Activated naive CD8-positive, alpha-beta T cell treated with anti-CD3 and anti-CD28 coated beads for 36 hours (primary cell): ENCODE results near the gene UNC5A. TPM values are rescaled to one million over a fixed set of nuclear protein-coding genes. Genes with fewer than 3 reads are reported as not detected.

ENCODE experiments used
- DNase-seq: peaks from one replicate; pipeline ENCODE4 v3.0.0; 2021
- H3K27ac Mint-ChIP-seq: one replicate; pipeline ENCODE4 v1.8.0; 2022; ENCODE audit warnings: mild to moderate bottlenecking, moderate library complexity, mixed read lengths
- H3K27me3 Mint-ChIP-seq: one replicate; pipeline ENCODE4 v1.8.0; 2022; ENCODE audit warnings: mild to moderate bottlenecking, mixed read lengths
- H3K36me3 Mint-ChIP-seq: one replicate; pipeline ENCODE4 v1.8.0; 2021; ENCODE audit warnings: mild to moderate bottlenecking, mixed read lengths
- H3K4me1 Mint-ChIP-seq: one replicate; pipeline ENCODE4 v1.8.0; 2021; ENCODE audit warnings: mixed read lengths
- H3K4me3 Mint-ChIP-seq: one replicate; pipeline ENCODE4 v1.8.0; 2022; ENCODE audit warnings: mild to moderate bottlenecking, moderate library complexity, mixed read lengths
- H3K9me3 Mint-ChIP-seq: one replicate; pipeline ENCODE4 v1.8.0; 2022; ENCODE audit warnings: mixed read lengths
- total RNA-seq, 2 experiments: library from RNA; stranded (reverse); gene quantifications; one replicate each; pipeline ENCODE4 v1.2.3, GENCODE V29; 2021

Gene UNC5A
- total RNA-seq, 2 experiments from 2014 or later: not detected

DNA sequence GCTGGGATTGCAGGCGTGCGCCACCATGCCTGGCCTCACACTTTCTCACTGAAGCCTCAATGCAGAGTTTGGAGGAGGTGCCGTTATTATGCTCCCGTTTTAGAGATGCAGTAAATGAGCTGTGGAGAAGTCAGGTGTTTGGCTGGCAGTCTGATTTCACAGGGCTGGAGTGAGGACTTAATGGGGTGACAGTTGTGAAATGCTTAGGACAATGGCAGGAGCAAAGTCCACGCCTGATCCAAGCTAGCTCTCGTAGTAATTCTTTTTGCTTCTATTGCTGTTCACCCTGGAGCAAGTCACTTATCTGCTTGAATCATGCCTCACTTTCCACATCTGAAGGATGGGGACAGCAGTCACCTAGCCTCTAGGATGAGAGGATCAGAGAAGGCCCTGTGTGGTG is 21.8 kb downstream of the UNC5A start:
- Mint-ChIP-seq H3K4me1 (no peaks in the 10 kb centered on the region), H3K36me3 (no peaks in the 10 kb centered on the region), H3K4me3 (no peak overlapping the region), H3K9me3 (no peaks in the 10 kb centered on the region), H3K27me3 (peaks cover 46% of the 10 kb centered on the region), H3K27ac (no peak overlapping the region)
- DNase-seq: no peak

DNA sequence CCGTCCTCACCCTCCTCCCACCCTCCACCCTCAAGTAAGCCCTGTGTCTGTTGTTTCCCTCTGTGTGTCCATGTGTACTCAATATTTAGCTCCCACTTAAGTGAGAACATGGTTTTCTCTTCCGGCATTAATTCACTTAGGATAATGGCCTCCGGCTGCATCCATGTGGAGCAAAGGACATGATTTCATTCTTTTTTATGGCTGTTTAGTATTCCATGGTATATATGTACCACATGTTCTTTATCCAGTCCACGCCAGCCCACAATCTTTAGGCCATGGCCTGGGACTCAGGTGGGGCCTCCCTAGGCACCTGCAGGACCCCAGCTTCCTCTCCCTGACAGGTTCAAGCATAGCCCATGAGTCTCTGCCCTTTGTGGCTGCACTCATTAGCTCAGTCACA is 22.9 kb downstream of the UNC5A start:
- Mint-ChIP-seq H3K4me3 (no peak overlapping the region), H3K36me3 (no peaks in the 10 kb centered on the region), H3K4me1 (no peaks in the 10 kb centered on the region), H3K9me3 (no peaks in the 10 kb centered on the region), H3K27me3 (peaks cover 46% of the 10 kb centered on the region), H3K27ac (no peak overlapping the region)
- DNase-seq: no peak

- Mint-ChIP-seq H3K4me3 (no peak overlapping the region), H3K9me3 (no peaks in the 10 kb centered on the region), H3K4me1 (no peaks in the 10 kb centered on the region), H3K27me3 (peaks cover 45% of the 10 kb centered on the region), H3K36me3 (no peaks in the 10 kb centered on the region), H3K27ac (no peak overlapping the region)
- no peak for DNase-seq
Observed at GRCh38 chr5:176835918-176836317, 25.6 kb downstream of the UNC5A start.

DNA sequence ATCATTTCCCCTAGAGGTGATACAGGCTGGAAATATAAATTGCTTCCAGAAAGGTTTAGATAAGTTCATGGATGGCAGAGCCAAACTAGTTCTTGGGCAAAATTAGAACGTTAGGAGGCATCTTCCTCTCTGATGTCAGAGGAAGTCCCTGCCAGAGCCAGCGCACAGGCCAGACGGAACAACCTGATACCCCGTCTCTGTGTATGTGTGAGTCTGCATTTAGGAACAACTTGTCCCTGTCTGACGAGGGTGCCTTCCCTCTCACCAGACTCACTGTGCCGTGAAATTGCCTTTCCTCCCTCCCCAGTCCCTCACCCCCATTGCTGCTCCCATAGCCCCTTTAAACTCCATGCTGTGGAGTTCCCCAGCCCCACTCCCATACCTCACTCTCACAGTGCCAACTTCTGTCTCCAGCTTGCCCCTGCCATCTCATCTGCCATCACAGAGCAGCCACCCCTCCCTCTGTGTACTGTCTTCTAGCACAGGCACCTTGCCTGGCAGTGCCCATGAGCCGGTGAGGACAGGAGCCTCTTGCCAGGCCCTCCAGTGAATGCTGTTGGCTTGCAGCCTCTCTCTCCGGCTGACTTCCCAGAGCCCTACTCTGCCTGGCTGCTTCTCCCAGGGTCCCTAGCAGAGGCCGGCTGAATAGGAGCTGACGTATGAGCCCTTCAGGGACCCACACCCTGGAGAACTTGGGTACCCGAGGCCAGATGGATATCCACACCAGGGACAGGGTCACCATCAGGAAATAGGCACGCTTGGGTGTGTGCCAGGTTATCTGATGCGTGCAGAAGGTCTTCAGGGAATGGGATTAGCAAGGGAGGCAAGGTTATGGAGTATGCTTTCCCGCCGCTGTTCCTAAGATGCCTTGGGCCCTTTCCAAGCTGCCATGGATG is 26.7 kb downstream of the UNC5A start:
- H3K27ac Mint-ChIP-seq: no peak overlapping the region
- peaks cover 50% of the 10 kb centered on the region for H3K27me3 Mint-ChIP-seq
- no peaks in the 10 kb centered on the region for H3K9me3 Mint-ChIP-seq
- H3K4me1 Mint-ChIP-seq: no peaks in the 10 kb centered on the region
- DNase-seq: no peak
- no peak overlapping the region for H3K4me3 Mint-ChIP-seq
- H3K36me3 Mint-ChIP-seq: no peaks in the 10 kb centered on the region

DNA sequence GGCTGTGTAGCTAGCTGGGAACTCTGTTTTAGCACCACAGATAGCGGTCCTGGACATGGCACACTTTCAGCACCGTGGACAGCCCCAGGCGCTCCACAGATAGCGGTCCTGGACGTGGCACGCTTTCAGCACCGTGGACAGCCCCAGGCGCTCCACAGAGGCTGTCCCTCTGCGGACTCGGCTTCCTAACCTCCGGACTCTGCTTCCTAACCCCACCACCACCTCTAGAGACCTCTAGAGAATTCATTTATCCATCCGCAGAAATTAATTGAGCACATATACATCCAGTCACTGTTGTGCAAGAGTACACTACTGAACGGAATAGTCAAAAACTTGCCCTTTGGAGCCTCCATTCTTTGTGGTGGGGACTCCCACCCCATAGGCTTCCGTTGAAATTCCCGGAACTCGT is 27.4 kb downstream of the UNC5A start:
- Mint-ChIP-seq H3K27me3 (peaks cover 48% of the 10 kb centered on the region), H3K4me3 (no peak overlapping the region), H3K27ac (no peak overlapping the region)

DNA sequence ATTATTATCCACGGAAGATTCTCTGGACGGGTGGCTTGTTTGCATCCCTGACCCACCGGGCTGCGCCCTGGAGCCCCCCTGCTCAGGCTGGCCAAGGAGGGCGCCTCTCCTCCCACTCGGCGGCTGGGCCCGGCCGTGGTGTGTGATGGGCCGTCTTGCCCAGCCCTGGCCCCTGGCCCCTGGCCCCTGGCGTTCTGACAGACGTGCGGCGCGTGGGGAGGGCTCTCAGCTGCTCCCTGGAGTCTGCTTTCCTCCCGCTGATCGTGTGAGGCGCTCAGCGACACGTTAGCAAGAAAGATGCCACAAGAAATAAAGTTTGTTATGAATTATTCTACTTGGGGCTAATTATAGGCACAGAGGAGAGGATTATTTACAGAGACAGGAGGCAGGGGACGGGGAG is 33.3 kb downstream of the UNC5A start:
- Mint-ChIP-seq H3K36me3 (no peaks in the 10 kb centered on the region), H3K4me1 (peaks cover 3% of the 10 kb centered on the region), H3K27ac (no peak overlapping the region), H3K27me3 (peaks cover 50% of the 10 kb centered on the region), H3K4me3 (no peak overlapping the region), H3K9me3 (no peaks in the 10 kb centered on the region)
- no peak for DNase-seq

More for the DNA sequence above, 27.4 kb downstream of the UNC5A start:
- H3K4me1 Mint-ChIP-seq: no peaks in the 10 kb centered on the region
- H3K36me3 Mint-ChIP-seq: no peaks in the 10 kb centered on the region
- H3K9me3 Mint-ChIP-seq: no peaks in the 10 kb centered on the region
- DNase-seq: peak; percentile 82

DNA sequence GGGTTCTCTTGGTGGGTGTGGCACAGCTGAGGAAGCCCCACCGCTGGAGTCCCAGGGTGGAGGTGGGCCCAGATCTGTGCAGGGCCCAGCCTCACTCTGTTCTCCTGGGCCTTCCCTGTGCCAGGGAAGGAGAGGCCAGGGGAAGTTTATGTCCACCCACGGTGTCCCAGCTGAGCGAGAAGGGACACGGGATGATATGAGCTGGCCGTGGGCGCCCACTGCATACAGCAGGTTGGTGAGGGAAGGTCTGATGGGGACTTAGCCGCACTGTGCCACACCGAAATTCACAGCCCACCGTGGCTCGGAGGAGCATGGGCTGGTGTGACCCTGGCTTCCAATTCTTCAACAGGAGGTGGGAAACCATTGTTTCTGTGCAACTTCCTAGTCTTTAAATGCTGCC is 33.9 kb downstream of the UNC5A start:
- peaks cover 3% of the 10 kb centered on the region for H3K4me1 Mint-ChIP-seq
- DNase-seq: no peak
- H3K4me3 Mint-ChIP-seq: no peak overlapping the region
- H3K27me3 Mint-ChIP-seq: peaks cover 50% of the 10 kb centered on the region
- H3K27ac Mint-ChIP-seq: no peak overlapping the region
- H3K9me3 Mint-ChIP-seq: no peaks in the 10 kb centered on the region
- H3K36me3 Mint-ChIP-seq: no peaks in the 10 kb centered on the region

DNA sequence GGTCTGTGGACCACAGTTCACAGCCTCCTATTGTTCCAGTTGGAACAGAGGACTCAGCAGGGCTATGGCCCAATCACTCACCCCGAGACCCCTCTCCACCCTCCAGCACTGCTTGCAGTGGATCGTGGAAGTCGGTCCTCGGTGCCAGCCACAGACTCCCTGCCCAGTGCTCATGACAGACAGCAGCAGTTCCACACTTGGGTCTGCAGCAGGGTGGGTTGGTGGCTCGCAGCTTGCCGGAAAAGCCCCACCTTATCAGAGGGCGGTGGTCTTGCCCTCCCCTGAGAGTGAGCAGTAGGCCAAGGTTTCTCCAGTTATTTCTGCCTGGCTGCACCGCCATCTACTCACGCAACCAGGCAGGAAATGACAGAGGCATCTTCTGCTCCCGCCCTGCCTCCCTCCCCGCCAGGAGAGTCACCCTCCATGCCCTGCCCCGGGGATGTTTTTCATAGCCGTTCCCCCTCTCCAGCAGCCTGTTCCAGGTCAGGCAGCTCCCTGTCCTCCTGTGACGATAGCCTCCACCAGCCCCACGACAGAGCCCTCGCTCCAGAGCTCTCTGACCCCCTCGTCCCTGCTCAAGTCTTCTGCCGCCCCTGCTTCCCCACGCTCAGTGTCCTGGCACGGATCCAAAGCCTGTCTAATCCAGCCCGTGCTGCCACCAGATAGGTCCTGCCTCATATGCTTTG is 34.5 kb downstream of the UNC5A start:
- H3K4me3 Mint-ChIP-seq: no peak overlapping the region
- peaks cover 51% of the 10 kb centered on the region for H3K27me3 Mint-ChIP-seq
- peaks cover 3% of the 10 kb centered on the region for H3K4me1 Mint-ChIP-seq
- no peak for DNase-seq
- no peak overlapping the region for H3K27ac Mint-ChIP-seq
- no peaks in the 10 kb centered on the region for H3K36me3 Mint-ChIP-seq
- H3K9me3 Mint-ChIP-seq: no peaks in the 10 kb centered on the region

DNA sequence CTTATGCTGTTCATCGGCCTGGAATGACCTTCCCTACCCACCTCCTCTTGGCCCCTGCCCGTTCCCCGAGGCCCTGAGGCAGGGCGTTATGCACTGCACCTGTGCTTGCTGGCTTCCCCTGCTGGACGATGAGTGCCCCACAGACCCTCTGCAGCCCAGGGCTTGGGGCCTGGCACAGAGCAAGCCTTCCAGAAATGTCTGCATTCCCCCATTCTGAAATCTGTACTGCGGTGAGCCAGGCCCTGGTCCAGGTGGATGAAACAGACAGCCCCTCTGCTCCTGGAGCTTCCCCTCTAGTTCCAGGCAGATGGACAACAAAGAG is 35.0 kb downstream of the UNC5A start:
- peaks cover 51% of the 10 kb centered on the region for H3K27me3 Mint-ChIP-seq
- H3K9me3 Mint-ChIP-seq: no peaks in the 10 kb centered on the region
- H3K27ac Mint-ChIP-seq: no peak overlapping the region
- no peak overlapping the region for H3K4me3 Mint-ChIP-seq
- H3K4me1 Mint-ChIP-seq: peaks cover 3% of the 10 kb centered on the region
- H3K36me3 Mint-ChIP-seq: no peaks in the 10 kb centered on the region
- no peak for DNase-seq

GRCh38 chr5:176846335-176847140 is 36.2 kb downstream of the UNC5A start:
- H3K27ac Mint-ChIP-seq: no peak overlapping the region
- H3K4me3 Mint-ChIP-seq: no peak overlapping the region
- no peaks in the 10 kb centered on the region for H3K36me3 Mint-ChIP-seq
- H3K4me1 Mint-ChIP-seq: peaks cover 3% of the 10 kb centered on the region
- DNase-seq: no peak
- H3K9me3 Mint-ChIP-seq: no peaks in the 10 kb centered on the region
- peaks cover 51% of the 10 kb centered on the region for H3K27me3 Mint-ChIP-seq

DNA sequence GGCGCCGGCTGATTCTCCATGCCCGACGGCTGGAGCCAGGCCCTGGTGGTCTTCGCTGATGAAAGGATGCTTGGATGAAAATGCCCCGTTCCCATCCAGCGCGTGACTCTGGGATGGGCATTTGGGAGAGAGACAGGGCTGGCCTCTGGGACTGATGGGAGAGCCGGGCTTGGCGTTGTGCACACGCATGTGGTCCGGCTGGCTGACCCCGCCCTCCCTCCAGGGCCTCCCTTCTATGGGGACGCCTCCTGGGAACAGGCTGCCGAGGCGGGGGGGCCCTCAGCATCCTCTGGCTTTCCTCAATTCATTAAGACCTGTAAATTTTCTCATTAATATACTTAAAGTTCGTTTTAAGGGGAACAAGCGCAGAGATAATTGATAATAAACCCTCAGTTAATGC is 36.8 kb downstream of the UNC5A start:
- Mint-ChIP-seq H3K36me3 (no peaks in the 10 kb centered on the region), H3K27me3 (peaks cover 45% of the 10 kb centered on the region), H3K4me3 (no peak overlapping the region), H3K27ac (no peak overlapping the region), H3K9me3 (no peaks in the 10 kb centered on the region), H3K4me1 (peaks cover 3% of the 10 kb centered on the region)
- DNase-seq: no peak

GRCh38 chr5:176847726-176848290 is 37.4 kb downstream of the UNC5A start:
- Mint-ChIP-seq H3K27ac (no peak overlapping the region), H3K36me3 (no peaks in the 10 kb centered on the region), H3K4me1 (peaks cover 3% of the 10 kb centered on the region), H3K9me3 (no peaks in the 10 kb centered on the region), H3K4me3 (no peak overlapping the region), H3K27me3 (peaks cover 45% of the 10 kb centered on the region)
- DNase-seq: no peak

DNA sequence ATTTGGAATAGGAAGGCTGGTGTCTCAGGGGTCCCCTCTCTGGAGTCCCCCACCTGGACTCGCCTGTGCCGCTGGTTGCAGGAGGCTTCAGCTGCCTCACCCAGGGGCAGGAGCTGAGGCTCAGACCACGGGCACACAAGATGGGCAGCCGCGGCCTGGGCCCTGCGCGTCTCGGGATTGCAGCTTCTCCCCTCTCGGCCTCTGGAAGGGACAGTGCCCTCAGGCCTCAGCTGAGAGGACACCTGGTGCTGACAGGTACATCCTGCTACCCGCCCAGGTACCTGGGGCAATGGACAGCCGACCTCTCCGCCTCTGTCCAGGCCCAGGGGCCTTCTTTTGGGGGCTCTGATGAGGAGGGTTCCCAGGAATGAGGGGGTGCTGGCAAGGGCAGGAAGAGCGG is 38.3 kb downstream of the UNC5A start:
- no peaks in the 10 kb centered on the region for H3K9me3 Mint-ChIP-seq
- H3K4me1 Mint-ChIP-seq: peaks cover 3% of the 10 kb centered on the region

GRCh38 chr5:176849611-176850227 is 39.4 kb downstream of the UNC5A start:
- no peak for DNase-seq
- Mint-ChIP-seq H3K9me3 (no peaks in the 10 kb centered on the region), H3K27ac (no peak overlapping the region), H3K4me3 (no peak overlapping the region), H3K27me3 (peaks cover 41% of the 10 kb centered on the region), H3K4me1 (peaks cover 3% of the 10 kb centered on the region), H3K36me3 (no peaks in the 10 kb centered on the region)

More for the DNA sequence above, 38.3 kb downstream of the UNC5A start:
- Mint-ChIP-seq H3K4me3 (no peak overlapping the region), H3K27me3 (peaks cover 38% of the 10 kb centered on the region), H3K27ac (no peak overlapping the region), H3K36me3 (no peaks in the 10 kb centered on the region)
- DNase-seq: no peak
